HS-27A (cell line): ENCODE results near the gene FMNL3.
A peak's percentile ranks its signal among the peaks of the same experiment; 100 is the strongest.

Source experiments
- DNase-seq: peaks from one replicate; pipeline ENCODE4 v3.0.0-alpha.2; 2012; ENCODE audit warnings: low read depth, missing footprints

Gene FMNL3

DNA sequence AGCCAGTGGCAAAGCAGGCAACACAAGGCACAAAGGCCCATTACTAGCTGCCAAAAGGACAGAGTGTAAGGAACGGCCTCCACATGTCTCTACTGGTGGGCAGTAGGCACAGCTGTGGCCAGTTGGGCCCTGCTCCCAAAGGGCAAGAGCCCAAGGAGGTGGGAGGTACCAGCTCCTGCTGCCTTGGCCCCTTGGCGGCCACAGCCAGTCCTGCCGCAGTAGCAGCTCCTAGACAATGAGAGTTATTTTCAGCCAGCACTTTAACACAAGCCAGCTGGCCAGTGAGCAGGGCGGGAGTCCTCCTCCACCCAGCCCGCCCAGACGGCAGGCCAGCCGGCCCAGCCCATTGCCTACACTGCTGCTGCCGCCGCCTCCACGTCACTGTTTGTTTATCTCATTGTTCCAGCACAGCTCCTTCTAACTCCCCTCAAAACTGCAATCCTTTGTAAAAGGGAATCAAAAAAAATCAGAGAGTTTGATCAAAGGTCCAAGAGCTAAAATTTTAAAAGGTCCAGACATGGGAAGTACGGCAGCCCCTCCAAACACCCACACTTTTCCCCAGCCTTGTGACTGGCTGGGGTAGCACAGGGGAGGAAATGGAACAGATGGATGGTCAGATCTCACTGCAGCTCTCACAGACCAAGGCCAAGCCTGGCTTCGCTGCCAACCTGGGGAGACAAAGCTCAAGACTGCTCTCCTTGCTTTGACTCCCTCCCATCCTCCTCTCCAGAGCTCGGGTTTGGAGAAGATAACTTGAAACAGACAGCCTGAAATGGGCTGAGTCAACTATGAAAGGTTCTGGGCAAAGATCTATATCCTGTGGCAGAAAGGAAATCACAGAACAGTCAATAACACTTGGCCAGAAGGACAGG, 33.5 kb downstream of the FMNL3 start:
- DNase-seq, result peak; percentile 2

DNA sequence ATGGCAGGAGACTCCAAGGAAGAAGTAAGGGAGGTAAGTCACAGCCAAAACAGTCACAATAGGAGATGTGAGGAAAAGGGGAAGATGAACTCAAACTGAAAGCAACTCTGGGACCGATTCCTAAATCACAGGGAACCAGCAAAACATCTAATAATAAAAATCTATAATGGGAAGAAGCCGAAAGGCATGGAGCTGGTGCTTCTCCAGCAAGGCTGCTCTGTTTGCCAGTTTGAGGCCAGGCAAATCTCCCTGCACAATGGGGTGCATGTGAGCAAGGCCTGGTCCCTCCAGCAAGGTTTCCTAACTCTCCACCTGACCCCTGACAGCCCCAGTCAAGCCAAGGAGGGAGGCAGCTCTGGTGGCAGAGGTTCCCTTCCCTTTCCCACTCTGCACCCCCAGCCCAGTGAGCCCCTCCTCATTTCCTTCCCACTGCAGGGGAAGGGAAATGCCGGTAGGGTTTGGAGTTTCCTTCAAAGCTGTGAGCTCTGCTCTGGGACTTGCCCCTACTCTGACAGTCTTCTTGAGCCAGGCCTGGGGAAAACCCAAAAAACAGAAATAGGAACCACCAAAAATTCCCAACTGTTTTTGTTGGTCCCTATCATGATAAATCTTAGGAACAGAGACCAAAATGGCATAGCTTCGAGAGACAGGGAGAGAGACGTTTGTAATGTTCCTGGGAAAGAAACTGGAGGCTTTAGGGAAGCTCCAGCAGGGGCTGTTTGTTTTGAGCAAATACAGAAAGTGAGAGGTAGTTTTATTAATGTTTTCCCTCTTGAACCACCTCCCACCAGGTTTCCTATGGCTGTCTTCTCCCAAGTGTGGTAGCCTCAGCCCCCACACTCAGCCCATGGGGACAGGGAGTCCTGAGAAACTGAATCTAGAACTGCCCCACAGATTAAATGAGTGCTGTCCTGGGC, 34.6 kb downstream of the FMNL3 start:
- no peak for DNase-seq

GRCh38 chr12:49671031-49671765, 36.0 kb downstream of the FMNL3 start:
- DNase-seq, result no peak

DNA sequence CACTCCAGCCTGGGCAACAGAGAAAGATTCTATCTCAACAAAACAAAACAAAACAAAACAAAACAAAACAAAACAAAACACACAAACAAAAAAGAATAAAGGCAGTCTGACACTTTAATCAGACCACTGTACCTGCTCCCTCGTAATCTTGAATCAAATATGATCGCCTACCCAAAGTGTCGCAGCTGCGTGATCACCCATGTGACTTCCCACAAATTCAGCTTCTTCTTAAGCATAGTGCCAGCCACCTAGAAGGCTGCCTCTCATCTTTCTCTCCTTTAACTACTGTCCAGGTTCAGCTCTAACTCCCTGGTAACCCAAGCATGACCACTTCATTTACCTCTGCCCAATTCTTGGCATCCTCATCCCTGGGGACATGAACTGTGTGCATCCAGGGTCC, 37.4 kb downstream of the FMNL3 start:
- DNase-seq, result no peak

DNA sequence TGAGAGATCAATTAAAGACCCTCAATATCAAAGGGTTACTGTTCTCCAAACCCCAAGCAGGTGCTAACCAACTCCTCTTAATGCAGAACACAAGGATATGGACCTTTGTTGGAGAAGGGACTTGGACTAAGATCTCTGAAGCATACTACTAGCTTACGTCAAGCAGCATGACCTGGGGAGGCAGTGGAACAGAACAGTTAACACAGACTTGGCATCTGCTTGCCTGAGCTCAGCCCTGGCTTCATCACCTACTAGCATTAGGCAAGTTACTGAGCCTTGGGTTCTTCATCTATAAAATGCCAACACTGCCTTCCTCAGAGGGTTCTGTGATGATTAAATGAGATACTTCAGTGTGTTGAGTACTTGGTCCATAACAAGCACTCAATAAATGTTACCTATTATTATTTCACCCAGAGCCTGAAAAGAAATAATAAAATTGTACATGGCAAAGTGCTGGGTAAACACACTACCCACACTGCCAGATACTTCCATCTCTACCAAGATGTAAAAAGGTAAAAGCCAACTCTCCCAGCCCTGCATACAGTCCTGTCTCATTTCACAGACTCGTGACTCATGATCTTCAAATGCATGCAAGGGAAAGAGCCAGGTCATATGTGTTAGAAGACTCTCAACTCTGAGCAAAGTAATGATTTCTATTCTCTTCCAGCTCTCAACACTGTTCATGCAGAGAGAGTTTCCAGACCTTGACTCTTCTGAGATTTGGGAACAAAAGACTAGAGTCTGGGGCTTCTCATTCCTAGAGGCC, 39.7 kb downstream of the FMNL3 start:
- DNase-seq, result no peak

- no peak for DNase-seq
Measured at GRCh38 chr12:49666176-49666575, 41.0 kb downstream of the FMNL3 start.

GRCh38 chr12:49665384-49665783, 41.8 kb downstream of the FMNL3 start:
- no peak for DNase-seq

GRCh38 chr12:49664591-49665239, 42.5 kb downstream of the FMNL3 start:
- no peak for DNase-seq

GRCh38 chr12:49664167-49664566, 43.0 kb downstream of the FMNL3 start:
- no peak for DNase-seq

DNA sequence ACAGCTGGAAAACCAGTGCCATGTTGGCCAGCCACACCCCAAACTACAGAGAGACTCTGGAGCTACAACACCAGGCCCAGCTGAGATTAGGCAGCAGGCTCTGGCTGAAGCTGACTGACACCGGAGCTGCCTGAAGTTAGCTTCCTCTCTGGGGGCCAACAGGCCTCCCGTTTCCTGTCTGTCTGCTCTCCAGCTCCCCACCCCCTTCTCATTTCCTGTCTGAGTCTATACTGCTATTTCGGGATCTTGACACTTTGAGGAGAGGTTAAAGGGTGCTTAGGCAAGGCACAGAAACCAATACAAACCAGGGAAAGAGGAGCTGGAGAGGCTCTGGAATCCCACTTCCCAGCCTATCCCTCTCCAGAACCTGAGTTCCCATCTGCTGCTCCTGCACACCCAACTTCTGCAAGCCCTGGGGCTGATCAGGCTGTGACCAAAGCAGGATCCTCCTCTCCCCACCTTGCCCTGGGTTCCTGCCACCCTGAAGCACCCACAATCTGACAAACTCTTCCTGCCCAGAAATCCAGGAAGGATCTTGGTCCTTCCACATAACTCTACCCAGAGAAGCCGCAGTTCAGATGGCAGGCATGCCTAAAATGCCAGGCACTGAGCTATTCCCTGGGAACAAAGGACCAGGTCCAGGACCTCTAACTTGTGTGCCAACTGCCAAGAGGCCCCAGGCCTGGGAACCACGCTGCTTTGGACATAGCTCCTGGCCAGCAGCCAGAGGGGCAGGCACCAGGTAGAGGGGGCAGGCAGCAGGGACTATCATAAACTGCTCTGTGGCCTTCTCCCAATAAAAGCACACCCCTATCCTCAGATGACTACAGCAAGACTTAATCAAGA, 44.0 kb downstream of the FMNL3 start:
- DNase-seq, result peak; percentile 36

- no peak for DNase-seq
Measured at GRCh38 chr12:49661746-49662145, 45.5 kb downstream of the FMNL3 start.

DNA sequence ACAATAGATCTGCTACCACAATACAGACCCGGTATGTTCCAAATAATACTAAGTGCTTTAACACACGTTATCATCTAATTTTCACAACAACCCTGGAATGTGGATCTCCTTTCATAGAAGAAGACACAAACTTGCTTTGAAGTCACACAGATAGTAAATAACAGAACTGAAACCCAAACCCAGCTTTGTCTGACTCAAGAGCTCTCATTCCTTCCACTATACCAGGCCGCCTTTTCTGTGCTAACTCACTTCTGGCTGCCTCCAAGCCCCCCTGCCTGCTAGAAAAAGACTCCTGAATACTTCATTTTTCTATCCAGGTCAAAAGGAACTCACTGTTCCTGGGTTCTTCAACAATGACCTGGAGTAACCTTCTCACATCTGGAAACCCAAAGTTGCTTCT, 46.0 kb downstream of the FMNL3 start:
- no peak for DNase-seq

- no peak for DNase-seq
Measured at GRCh38 chr12:49659753-49660152, 47.5 kb downstream of the FMNL3 start.

DNA sequence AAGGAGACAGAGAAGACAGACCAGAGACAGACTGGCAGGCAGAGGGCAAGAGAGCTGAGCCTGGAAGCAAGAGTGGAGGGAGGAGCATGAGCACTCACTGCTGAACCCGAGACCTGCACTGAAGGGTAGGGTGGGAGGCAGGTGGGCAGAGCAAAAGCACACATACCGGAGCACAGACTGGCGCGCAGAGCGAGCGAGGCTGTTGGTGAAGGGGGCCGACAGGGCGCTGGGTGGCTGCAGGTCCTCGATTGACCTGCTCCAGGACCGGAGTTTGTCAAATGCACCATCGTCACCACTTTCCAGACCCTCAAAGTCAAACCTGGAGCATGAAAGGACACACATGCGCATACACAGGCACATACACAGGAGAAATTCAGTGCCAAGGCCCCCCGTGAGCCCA, 48.9 kb downstream of the FMNL3 start:
- no peak for DNase-seq

- DNase-seq, result no peak
Measured at GRCh38 chr12:49655595-49656236, 51.5 kb downstream of the FMNL3 start.

- no peak for DNase-seq
Measured at GRCh38 chr12:49654715-49655114, 52.5 kb downstream of the FMNL3 start.

GRCh38 chr12:49652921-49653520, 54.2 kb downstream of the FMNL3 start:
- no peak for DNase-seq

GRCh38 chr12:49651855-49652254, 55.4 kb downstream of the FMNL3 start:
- DNase-seq, result no peak

DNA sequence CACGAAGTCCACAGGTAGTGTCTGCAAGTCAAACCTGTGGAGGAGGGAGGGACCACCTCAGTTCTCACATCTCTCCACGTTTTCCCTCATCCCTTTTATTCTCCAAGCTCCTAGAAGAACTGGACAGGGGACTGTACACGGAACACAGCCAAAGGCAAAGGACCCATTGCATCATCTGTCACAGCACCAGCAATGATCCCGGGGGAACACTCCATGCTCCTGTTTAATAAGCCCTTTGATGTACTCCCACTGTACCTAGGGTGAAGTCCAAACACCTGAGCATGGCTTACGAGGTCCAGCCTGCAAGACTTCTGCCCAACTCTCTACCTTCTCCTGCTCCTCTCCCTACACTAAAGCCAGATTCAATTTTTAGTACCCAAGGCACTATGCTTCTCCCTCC, 57.3 kb downstream of the FMNL3 start:
- DNase-seq, result no peak
